WERI-Rb-1 (cell line): ENCODE measurements around the gene SRL.

Source experiments
- DNase-seq: peaks from one replicate; pipeline ENCODE4 v3.0.0-alpha.2; 2020
- H3K27ac ChIP-seq: fragments of 250-450 bp; sonication (Bioruptor Pico); 2 replicates; pipeline ENCODE4 v1.5.1; 2020; ENCODE audit warnings: mild to moderate bottlenecking, moderate library complexity
- H3K27me3 ChIP-seq: fragments of 250-450 bp; sonication (Bioruptor Pico); 2 replicates; pipeline ENCODE4 v1.5.1; 2021; ENCODE audit warnings: mild to moderate bottlenecking, low read depth, moderate library complexity; ENCODE audit not compliant: insufficient read depth, severe bottlenecking
- H3K36me3 ChIP-seq: fragments of 250-450 bp; sonication (Bioruptor Pico); 2 replicates; pipeline ENCODE4 v1.5.1; 2020; ENCODE audit warnings: mild to moderate bottlenecking, moderate library complexity
- H3K4me3 ChIP-seq: 2 replicates; pipeline ENCODE4 v1.5.1; 2011; ENCODE audit warnings: low read depth, mild to moderate bottlenecking, control low read depth, low read length
- H3K9me3 ChIP-seq: fragments of 250-450 bp; sonication (Bioruptor Pico); 2 replicates; pipeline ENCODE4 v1.5.1; 2021; ENCODE audit warnings: mild to moderate bottlenecking, moderate library complexity; ENCODE audit not compliant: severe bottlenecking
- TF ChIP-seq, protein P1 (sequence below): IDR thresholded peaks from 2 replicates; pipeline ENCODE4 v1.5.1; 2011; ENCODE audit warnings: low read depth, mild to moderate bottlenecking, control low read depth, inconsistent platforms, low read length

The SRL gene

DNA sequence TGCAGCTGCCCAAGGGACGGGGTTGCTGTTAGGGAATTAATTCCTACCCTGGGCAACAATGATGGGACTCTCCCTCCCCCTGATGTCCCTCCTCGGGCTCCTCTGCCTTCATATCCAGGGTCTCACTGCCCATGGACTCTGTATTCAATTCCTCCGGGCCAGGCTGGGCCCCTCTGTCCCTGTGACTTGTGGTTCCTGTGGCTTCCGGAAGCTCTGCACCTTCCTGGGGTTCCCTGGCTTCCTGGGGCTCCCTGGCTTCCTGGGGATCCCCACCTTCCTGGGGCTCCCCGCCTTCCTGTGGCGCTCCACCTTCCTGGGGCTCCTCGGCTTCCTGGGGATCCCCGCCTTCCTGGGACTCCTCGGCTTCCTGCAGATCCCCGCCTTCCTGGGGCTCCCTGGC, 35.2 kb downstream of the SRL start:
- TF ChIP-seq, protein P1, sequence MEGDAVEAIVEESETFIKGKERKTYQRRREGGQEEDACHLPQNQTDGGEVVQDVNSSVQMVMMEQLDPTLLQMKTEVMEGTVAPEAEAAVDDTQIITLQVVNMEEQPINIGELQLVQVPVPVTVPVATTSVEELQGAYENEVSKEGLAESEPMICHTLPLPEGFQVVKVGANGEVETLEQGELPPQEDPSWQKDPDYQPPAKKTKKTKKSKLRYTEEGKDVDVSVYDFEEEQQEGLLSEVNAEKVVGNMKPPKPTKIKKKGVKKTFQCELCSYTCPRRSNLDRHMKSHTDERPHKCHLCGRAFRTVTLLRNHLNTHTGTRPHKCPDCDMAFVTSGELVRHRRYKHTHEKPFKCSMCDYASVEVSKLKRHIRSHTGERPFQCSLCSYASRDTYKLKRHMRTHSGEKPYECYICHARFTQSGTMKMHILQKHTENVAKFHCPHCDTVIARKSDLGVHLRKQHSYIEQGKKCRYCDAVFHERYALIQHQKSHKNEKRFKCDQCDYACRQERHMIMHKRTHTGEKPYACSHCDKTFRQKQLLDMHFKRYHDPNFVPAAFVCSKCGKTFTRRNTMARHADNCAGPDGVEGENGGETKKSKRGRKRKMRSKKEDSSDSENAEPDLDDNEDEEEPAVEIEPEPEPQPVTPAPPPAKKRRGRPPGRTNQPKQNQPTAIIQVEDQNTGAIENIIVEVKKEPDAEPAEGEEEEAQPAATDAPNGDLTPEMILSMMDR = no peak
- no peak for DNase-seq
- Histone ChIP-seq H3K27me3 (no peaks in the 10 kb centered on the region), H3K9me3 (no peaks in the 10 kb centered on the region), H3K36me3 (no peaks in the 10 kb centered on the region), H3K27ac (no peak overlapping the region), H3K4me3 (no peak overlapping the region)

DNA sequence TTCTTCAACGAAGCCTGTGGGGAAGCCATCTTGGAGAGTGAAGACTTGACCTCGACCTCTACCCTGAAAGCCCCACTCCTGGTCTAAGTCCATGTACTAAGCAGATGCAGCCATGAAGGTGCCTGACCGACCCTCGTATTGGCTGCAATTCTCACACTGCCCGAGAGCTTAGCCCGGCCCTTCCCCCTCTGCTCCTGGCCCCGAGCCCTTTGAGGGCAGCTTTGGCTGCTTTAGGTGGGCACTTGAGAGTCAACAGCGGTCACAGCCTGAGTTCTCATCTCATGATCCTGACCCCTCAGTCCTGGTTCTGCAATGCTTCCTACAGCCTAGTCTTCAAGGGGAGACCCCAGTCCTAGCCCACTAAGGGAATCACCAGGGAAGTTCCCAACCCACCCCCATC, 35.9 kb downstream of the SRL start:
- no peak for DNase-seq
- Histone ChIP-seq H3K4me3 (no peak overlapping the region), H3K27ac (no peak overlapping the region), H3K27me3 (no peaks in the 10 kb centered on the region), H3K36me3 (no peaks in the 10 kb centered on the region), H3K9me3 (no peaks in the 10 kb centered on the region)
- TF ChIP-seq, protein P1 = no peak

DNA sequence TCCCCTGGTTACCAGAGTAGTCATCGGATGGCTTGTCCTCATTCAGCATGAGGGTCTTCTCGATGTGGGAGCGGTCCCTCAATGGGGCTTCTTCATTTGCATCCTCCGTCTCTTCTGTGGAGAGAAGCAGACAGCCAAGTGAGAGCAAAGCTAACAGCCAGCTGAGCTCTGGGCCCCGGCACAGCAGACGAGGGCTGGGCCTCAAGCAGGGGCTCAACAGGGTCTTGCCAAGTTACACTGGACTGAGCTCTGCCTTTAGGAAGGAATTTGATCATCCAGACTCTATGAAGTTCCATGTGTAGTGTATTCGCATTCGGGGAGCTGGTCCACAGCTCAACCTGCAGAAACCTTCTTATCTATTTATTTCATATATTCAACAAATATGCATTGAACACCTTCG, 37.4 kb downstream of the SRL start:
- no peak for DNase-seq
- Histone ChIP-seq H3K27me3 (no peaks in the 10 kb centered on the region), H3K36me3 (no peaks in the 10 kb centered on the region), H3K27ac (no peak overlapping the region), H3K4me3 (no peak overlapping the region), H3K9me3 (no peaks in the 10 kb centered on the region)
- TF ChIP-seq, protein P1 = no peak

DNA sequence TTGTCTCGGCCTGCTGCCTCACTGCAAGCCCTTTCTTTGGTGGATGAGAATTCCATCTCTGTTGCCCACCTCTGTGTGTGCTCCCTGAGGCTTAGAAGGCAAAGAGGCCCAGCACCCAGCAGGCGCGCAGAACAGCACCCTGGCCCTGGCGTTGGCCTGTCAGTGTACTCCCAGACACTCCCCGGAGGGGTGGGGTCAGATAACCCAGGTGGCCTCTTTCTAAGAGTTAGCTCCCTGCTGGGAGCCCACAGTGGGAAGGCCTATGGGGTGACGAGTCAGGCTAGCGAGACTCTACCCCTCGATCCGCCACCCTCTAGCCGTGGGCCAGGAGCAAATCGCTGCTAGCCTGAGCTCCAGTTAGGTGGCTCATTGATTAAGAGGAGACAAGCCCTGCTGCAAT, 38.1 kb downstream of the SRL start:
- peak; percentile 28 for DNase-seq
- no peaks in the 10 kb centered on the region for H3K36me3 ChIP-seq
- no peak overlapping the region for H3K27ac ChIP-seq
- TF ChIP-seq, protein P1 = no peak
- H3K9me3 ChIP-seq = no peaks in the 10 kb centered on the region
- no peak overlapping the region for H3K4me3 ChIP-seq
- no peaks in the 10 kb centered on the region for H3K27me3 ChIP-seq

DNA sequence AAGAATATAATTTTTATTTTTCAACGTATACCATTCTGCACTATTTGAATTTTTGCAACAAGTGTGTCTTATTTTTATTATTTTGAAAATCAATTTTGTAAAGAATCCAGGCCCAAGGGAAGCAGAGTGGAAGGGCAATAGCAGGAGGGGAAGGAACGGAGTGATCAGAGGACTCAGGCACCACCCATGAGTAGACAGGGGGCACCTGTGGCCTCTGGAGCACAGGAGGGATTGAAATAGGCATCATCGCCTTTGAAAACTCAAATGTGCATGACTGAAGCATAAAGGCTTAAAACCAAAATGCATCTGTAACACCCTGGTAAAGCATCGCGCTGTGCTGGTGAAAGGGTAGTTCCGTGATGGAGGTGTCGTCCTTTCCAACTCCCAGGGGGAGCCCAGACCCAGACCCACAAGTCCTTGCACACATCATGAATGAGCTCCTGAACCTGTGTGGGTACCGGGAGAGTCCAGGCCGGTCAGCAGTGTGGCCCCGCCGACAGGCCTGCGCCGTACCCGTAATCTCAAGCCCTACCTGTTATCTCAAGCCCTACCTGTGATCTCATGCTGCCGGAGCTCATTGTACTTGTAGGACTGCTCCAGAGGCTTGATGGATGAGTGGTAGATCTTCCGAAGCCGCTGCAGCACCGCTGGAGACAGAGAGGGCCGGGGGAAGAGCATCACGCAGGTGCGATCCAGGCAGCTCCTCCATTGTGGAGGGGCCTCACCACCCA, 39.1 kb downstream of the SRL start:
- no peaks in the 10 kb centered on the region for H3K27me3 ChIP-seq
- H3K9me3 ChIP-seq = no peaks in the 10 kb centered on the region
- DNase-seq = no peak
- TF ChIP-seq, protein P1 = no peak
- H3K4me3 ChIP-seq = no peak overlapping the region
- no peak overlapping the region for H3K27ac ChIP-seq
- H3K36me3 ChIP-seq = no peaks in the 10 kb centered on the region

DNA sequence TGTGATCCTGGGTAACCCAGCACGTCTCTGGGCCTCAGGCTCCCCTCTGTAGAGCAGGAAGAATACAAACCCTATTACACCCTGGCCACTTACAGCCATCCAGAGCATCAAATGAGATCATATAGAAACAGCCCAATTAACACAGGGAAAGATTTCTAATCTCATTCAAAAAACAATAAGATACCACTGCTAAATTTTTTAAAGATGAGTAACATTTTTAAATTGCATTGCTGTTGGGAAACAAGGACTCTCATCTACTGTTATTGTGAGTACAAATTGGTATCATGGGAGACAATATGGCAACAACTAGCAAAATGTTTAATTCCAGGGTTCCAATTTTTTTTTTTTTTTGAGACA, 41.1 kb downstream of the SRL start:
- Histone ChIP-seq H3K27me3 (no peaks in the 10 kb centered on the region), H3K4me3 (no peak overlapping the region), H3K36me3 (no peaks in the 10 kb centered on the region), H3K9me3 (no peaks in the 10 kb centered on the region), H3K27ac (no peak overlapping the region)
- TF ChIP-seq, protein P1 = no peak
- no peak for DNase-seq
